ENCODE measurements around the gene PIGQ. TPM values are rescaled to one million over a fixed set of nuclear protein-coding genes. Genes with fewer than 3 reads are reported as not detected.

The PIGQ gene
- polyA plus RNA-seq, 1 of the 3 experiments (the other 2 are of a cell fraction), result 38.7 TPM

- H3K27me3 ChIP-seq (ENCODE audit: insufficient read depth), result no peaks in the 10 kb centered on the region
- no peak for DNase-seq
- H3K36me3 ChIP-seq (replicated peaks in 1 of 2; ENCODE audit: control insufficient read depth in 1 of 2, insufficient read depth in 2 of 2, low read length in 1 of 2), result peaks cover 1 to 2% of the 10 kb centered on the region in 2 experiments
- H3K4me3 ChIP-seq (ENCODE audit: low read depth in 2 of 2, low read length in 1 of 2), result no peak overlapping the region
- peaks cover 6 to 13% of the 10 kb centered on the region in 2 experiments; a peak in 2 of 4 replicates for H3K4me1 ChIP-seq (ENCODE audit: control insufficient read depth in 1 of 2, insufficient read depth in 2 of 2, low read depth in 1 of 2, low read length in 1 of 2)
- WGBS (ENCODE audit: low lambda C conversion rate), result 88% methylated on average over 14 of the region's 24 CpGs
- no peaks in the 10 kb centered on the region for H3K9me2 ChIP-seq
- H3K9me3 ChIP-seq, result no peaks in the 10 kb centered on the region
- no peak overlapping the region for H3K27ac ChIP-seq (ENCODE audit: low read depth in 2 of 2, low read length in 1 of 2)
- peaks cover 81% of the 10 kb centered on the region for H3K79me2 ChIP-seq (ENCODE audit: insufficient read depth)
- no peak overlapping the region for H3K9ac ChIP-seq
- POLR2A ChIA-PET, result no interaction called here
- no peak for TF ChIP-seq TCF12 (IDR thresholded peaks at IDR 0.05)
- H3K4me2 ChIP-seq, result peak overlapping the region; percentile 100; the same call in 1 of the 2 replicates
- H2AFZ ChIP-seq (ENCODE audit: low read depth), result no peak overlapping the region
- peaks cover 45% of the 10 kb centered on the region for H4K20me1 ChIP-seq (ENCODE audit: insufficient read depth)
- H3F3A ChIP-seq (replicated peaks; ENCODE audit: insufficient read depth), result peaks cover 10% of the 10 kb centered on the region
- CTCF ChIA-PET, result interaction anchor here (1.2 kb wide), 1 partner anchor 8 kb away, joined by 4 read pairs; no protein-coding TSS in a partner anchor
Measured at GRCh38 chr16:592518-593306, 22.9 kb downstream of the PIGQ start.

GRCh38 chr16:593406-593805 is 23.6 kb downstream of the PIGQ start:
- ChIA-PET CTCF (no interaction called here), POLR2A (no interaction called here)
- Histone ChIP-seq H3K9ac (no peak overlapping the region), H3F3A (replicated peaks; ENCODE audit: insufficient read depth) (peaks cover 3% of the 10 kb centered on the region), H4K20me1 (ENCODE audit: insufficient read depth) (peaks cover 45% of the 10 kb centered on the region), H3K27ac (ENCODE audit: low read depth in 2 of 2, low read length in 1 of 2) (no peak overlapping the region), H2AFZ (ENCODE audit: low read depth) (no peak overlapping the region), H3K4me3 (ENCODE audit: low read depth in 2 of 2, low read length in 1 of 2) (no peak overlapping the region), H3K79me2 (ENCODE audit: insufficient read depth) (peaks cover 74% of the 10 kb centered on the region), H3K9me3 (no peaks in the 10 kb centered on the region), H3K4me1 (ENCODE audit: control insufficient read depth in 1 of 2, insufficient read depth in 2 of 2, low read depth in 1 of 2, low read length in 1 of 2) (peaks cover 0 to 8% of the 10 kb centered on the region in 2 experiments; a peak in 1 of 4 replicates), H3K36me3 (replicated peaks in 1 of 2; ENCODE audit: control insufficient read depth in 1 of 2, insufficient read depth in 2 of 2, low read length in 1 of 2) (peaks cover 0 to 2% of the 10 kb centered on the region in 2 experiments), H3K27me3 (ENCODE audit: insufficient read depth) (no peaks in the 10 kb centered on the region), H3K4me2 (no peak overlapping the region), H3K9me2 (no peaks in the 10 kb centered on the region)
- WGBS (ENCODE audit: low lambda C conversion rate), result 84% methylated on average over 9 of the region's 9 CpGs
- DNase-seq, result no peak
- TF ChIP-seq MAX (IDR thresholded peaks at IDR 0.05; ENCODE audit: low read depth), result no peak
- TF ChIP-seq EP300 (IDR thresholded peaks at IDR 0.05; ENCODE audit: borderline replicate concordance in 1 of 2, low read depth in 1 of 2, low read length in 1 of 2), result no peak
- TF ChIP-seq SIN3A (IDR thresholded peaks at IDR 0.05; ENCODE audit: borderline replicate concordance, low read depth, low read length), result no peak
- no peak for TF ChIP-seq CTCF (IDR thresholded peaks at IDR 0.05)
- no peak for TF ChIP-seq CHD2 (IDR thresholded peaks at IDR 0.05; ENCODE audit: low read length, partially characterized antibody)
- no peak for TF ChIP-seq USF1 (IDR thresholded peaks at IDR 0.05; ENCODE audit: borderline replicate concordance, low read depth)
- no peak for TF ChIP-seq NRF1 (IDR thresholded peaks at IDR 0.05; ENCODE audit: low read depth, low read length)
- no peak for TF ChIP-seq GABPA (IDR thresholded peaks at IDR 0.05; ENCODE audit: low read depth)
- TF ChIP-seq ELF1 (IDR thresholded peaks at IDR 0.05), result no peak
- TF ChIP-seq ZBTB33 (IDR thresholded peaks at IDR 0.05; ENCODE audit: borderline replicate concordance, low read depth), result no peak
- no peak for TF ChIP-seq FOXM1 (IDR thresholded peaks at IDR 0.05; ENCODE audit: low read depth)
- no peak for TF ChIP-seq MEF2A (IDR thresholded peaks at IDR 0.05; ENCODE audit: borderline replicate concordance, low read depth)
- no peak for TF ChIP-seq NFIC (IDR thresholded peaks at IDR 0.05; ENCODE audit: borderline replicate concordance)
- TF ChIP-seq FOSL2 (IDR thresholded peaks at IDR 0.05; ENCODE audit: borderline replicate concordance, low read depth), result no peak
- no peak for TF ChIP-seq TAF1 (IDR thresholded peaks at IDR 0.05; ENCODE audit: borderline replicate concordance, low read depth, low read length)
- TF ChIP-seq USF2 (IDR thresholded peaks at IDR 0.05; ENCODE audit: borderline replicate concordance, low read depth, low read length), result no peak
